ENCODE measurements around the gene SRD5A3.
A peak's percentile ranks its signal among the peaks of the same experiment; 100 is the strongest.

SRD5A3 gene

GRCh38 chr4:55381502-55381901 lies 35.5 kb downstream of the SRD5A3 start:
- H3K36me3 Mint-ChIP-seq (ENCODE audit: low read depth): no peaks in the 10 kb centered on the region
- no peak overlapping the region for H3K4me3 Mint-ChIP-seq
- H3K9me3 Mint-ChIP-seq: no peaks in the 10 kb centered on the region
- DNase-seq: no peak
- peaks cover 4% of the 10 kb centered on the region for H3K27me3 Mint-ChIP-seq (ENCODE audit: low read depth, poor library complexity)
- no peak for TF ChIP-seq CTCF (IDR thresholded peaks at IDR 0.05)
- H3K27ac Mint-ChIP-seq: no peak overlapping the region
- H3K4me1 Mint-ChIP-seq: no peaks in the 10 kb centered on the region

GRCh38 chr4:55382488-55383003 lies 36.5 kb downstream of the SRD5A3 start:
- TF ChIP-seq CTCF (IDR thresholded peaks at IDR 0.05): no peak
- H3K27ac Mint-ChIP-seq: no peak overlapping the region
- H3K4me1 Mint-ChIP-seq: no peaks in the 10 kb centered on the region
- peaks cover 4% of the 10 kb centered on the region for H3K27me3 Mint-ChIP-seq (ENCODE audit: low read depth, poor library complexity)
- no peak overlapping the region for H3K4me3 Mint-ChIP-seq
- DNase-seq: no peak
- no peaks in the 10 kb centered on the region for H3K9me3 Mint-ChIP-seq
- H3K36me3 Mint-ChIP-seq (ENCODE audit: low read depth): no peaks in the 10 kb centered on the region

GRCh38 chr4:55385201-55385649 lies 39.2 kb downstream of the SRD5A3 start:
- Mint-ChIP-seq H3K36me3 (ENCODE audit: low read depth) (no peaks in the 10 kb centered on the region), H3K4me3 (no peak overlapping the region), H3K9me3 (no peaks in the 10 kb centered on the region), H3K27me3 (ENCODE audit: low read depth, poor library complexity) (peaks cover 19% of the 10 kb centered on the region), H3K27ac (peak overlapping the region; percentile 24), H3K4me1 (no peaks in the 10 kb centered on the region)
- no peak for TF ChIP-seq CTCF (IDR thresholded peaks at IDR 0.05)
- DNase-seq: no peak

GRCh38 chr4:55386073-55386472 lies 40.0 kb downstream of the SRD5A3 start:
- H3K4me1 Mint-ChIP-seq: no peaks in the 10 kb centered on the region
- DNase-seq: no peak
- no peaks in the 10 kb centered on the region for H3K36me3 Mint-ChIP-seq (ENCODE audit: low read depth)
- H3K27ac Mint-ChIP-seq: no peak overlapping the region
- H3K4me3 Mint-ChIP-seq: no peak overlapping the region
- H3K27me3 Mint-ChIP-seq (ENCODE audit: low read depth, poor library complexity): peaks cover 19% of the 10 kb centered on the region
- H3K9me3 Mint-ChIP-seq: no peaks in the 10 kb centered on the region
- TF ChIP-seq CTCF (IDR thresholded peaks at IDR 0.05): no peak

GRCh38 chr4:55386840-55387239 lies 40.8 kb downstream of the SRD5A3 start:
- Mint-ChIP-seq H3K27me3 (ENCODE audit: low read depth, poor library complexity) (peaks cover 19% of the 10 kb centered on the region), H3K4me1 (peaks cover 5% of the 10 kb centered on the region), H3K36me3 (ENCODE audit: low read depth) (no peaks in the 10 kb centered on the region), H3K27ac (no peak overlapping the region), H3K4me3 (no peak overlapping the region), H3K9me3 (no peaks in the 10 kb centered on the region)
- no peak for TF ChIP-seq CTCF (IDR thresholded peaks at IDR 0.05)
- no peak for DNase-seq

Measured in nephron progenitor cell (in vitro differentiated cells).